Subcutaneous abdominal adipose tissue (tissue), 5 donors: ENCODE data around the gene NEK6.
A peak's percentile ranks its signal among the peaks of the same experiment; 100 is the strongest.

Experiments used
- H3K27ac ChIP-seq: one replicate; pipeline ENCODE4 v1.7.0; 2013; ENCODE audit warnings: low read depth, mild to moderate bottlenecking, inconsistent platforms, low read length, moderate library complexity
- H3K27me3 ChIP-seq, 5 donors: one replicate each; pipeline ENCODE4 v1.7.0; 2013; ENCODE audit warnings: low read length in 5 of 5, inconsistent platforms in 1 of 5; ENCODE audit not compliant: control insufficient read depth in 5 of 5, insufficient read depth in 4 of 5
- H3K36me3 ChIP-seq, 5 donors: one replicate each; pipeline ENCODE4 v1.7.0; 2013; ENCODE audit warnings: low read length in 5 of 5; ENCODE audit not compliant: control insufficient read depth in 5 of 5, insufficient read depth in 5 of 5
- H3K4me1 ChIP-seq, 5 donors: one replicate each; pipeline ENCODE4 v1.7.0; 2013; ENCODE audit warnings: low read length in 5 of 5, mild to moderate bottlenecking in 3 of 5, moderate library complexity in 1 of 5; ENCODE audit not compliant: control insufficient read depth in 5 of 5, insufficient read depth in 5 of 5
- H3K4me3 ChIP-seq, 5 donors: one replicate each; pipeline ENCODE4 v1.7.0; 2013; ENCODE audit warnings: low read length in 5 of 5, low read depth in 1 of 5
- H3K9ac ChIP-seq, 5 donors: one replicate each; pipeline ENCODE4 v1.7.0; 2013; ENCODE audit warnings: low read length in 5 of 5, mild to moderate bottlenecking in 4 of 5, moderate library complexity in 3 of 5
- H3K9me3 ChIP-seq, 5 donors: one replicate each; pipeline ENCODE4 v1.7.0; 2013; ENCODE audit warnings: low read length in 5 of 5; ENCODE audit not compliant: control insufficient read depth in 5 of 5
- donor health status: healthy.
- donor health status: healthy.
- donor health status: healthy.
- donor health status: healthy.
- donor health status: healthy.

Gene NEK6

DNA sequence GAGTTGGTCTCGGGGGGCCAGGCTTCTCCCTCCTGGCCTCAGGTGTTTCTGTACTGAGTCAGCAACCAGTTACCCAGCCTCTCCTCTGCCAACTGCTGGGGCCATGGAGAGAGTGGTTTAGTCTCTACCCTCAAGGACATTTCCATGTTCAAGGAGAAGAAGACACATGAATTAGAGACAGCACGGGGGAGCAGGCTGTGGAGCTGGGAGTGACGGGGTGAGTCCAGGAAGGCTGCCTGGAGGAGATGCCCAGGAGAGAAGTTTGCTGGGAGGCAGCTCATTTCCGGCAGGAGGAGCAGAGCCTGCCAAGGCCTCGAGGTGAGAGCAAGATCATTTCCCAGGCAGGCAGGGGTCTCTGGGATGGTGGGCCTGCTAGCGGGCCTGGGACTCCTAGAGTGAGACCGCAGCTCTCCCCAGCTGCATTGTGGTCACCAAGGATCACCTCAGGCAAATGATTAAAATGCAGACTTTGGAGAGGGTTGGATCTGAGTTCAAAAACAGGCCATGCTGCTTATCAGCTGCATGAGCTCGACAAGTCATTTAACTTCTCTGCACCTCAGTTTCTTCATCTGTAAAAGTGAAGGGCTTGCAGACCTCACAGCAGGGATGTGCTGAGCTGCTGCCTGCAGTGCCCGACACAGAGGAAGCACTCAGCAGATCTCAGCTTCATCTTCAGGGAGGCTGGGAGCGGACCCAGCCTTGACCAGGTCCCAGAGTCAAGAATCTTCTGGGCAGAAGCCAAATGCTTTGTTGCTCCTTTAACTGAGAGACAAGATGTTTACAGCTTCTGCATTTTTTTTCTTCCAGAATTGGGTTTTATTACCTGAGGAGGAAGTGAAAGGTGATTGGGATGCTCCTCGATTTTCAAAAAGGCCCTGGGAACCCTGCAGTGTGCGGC lies 35.2 kb downstream of the NEK6 start:
- Histone ChIP-seq H3K4me1 (peaks cover 11 to 91% (median 78%) of the 10 kb centered on the region in 5 donors), H3K9me3 (no peaks in the 10 kb centered on the region), H3K27me3 (no peaks in the 10 kb centered on the region), H3K36me3 (peaks cover 0 to 21% (median 8%) of the 10 kb centered on the region in 5 donors), H3K9ac (no peak overlapping the region), H3K27ac (no peak overlapping the region), H3K4me3 (no peak overlapping the region)

GRCh38 chr9:124293718-124294506 lies 36.2 kb downstream of the NEK6 start:
- Histone ChIP-seq H3K4me3 (no peak overlapping the region), H3K27me3 (no peaks in the 10 kb centered on the region), H3K9me3 (no peaks in the 10 kb centered on the region), H3K27ac (no peak overlapping the region), H3K4me1 (peaks cover 11 to 96% (median 86%) of the 10 kb centered on the region in 5 donors), H3K9ac (no peak overlapping the region), H3K36me3 (peaks cover 0 to 21% (median 8%) of the 10 kb centered on the region in 5 donors)

DNA sequence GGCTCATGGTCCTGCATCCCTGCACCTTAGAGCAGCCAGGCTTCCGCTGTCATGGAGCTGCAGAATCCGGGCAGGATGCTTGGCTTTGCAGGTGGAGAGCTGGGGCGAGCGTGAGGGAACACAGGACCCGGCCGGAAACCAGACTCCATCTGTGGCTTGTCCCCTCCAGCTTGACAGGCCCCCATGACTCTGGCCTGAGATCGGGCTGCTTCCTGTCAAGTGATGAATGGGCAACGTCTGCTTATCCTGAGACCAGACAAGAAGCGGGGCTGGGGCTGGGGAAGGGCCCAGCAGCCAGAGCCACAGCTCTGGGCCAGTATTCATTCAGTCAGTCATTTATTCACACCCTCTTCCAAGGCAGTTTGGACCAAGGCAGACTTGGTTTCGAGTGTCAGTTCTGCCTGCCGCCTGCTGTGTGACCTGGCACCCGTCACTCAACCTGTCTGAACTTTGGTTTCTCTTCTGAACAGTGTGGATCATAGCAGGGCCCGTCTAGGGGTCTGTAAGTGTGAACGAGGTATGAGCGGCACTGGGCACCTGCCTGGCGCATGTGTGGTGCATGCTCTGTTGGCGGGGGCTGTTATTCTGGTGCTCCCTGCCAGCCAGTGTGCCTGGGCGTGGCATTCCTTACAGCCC lies 37.5 kb downstream of the NEK6 start:
- Histone ChIP-seq H3K27me3 (no peaks in the 10 kb centered on the region), H3K9ac (no peak overlapping the region), H3K4me1 (peaks cover 13 to 99% (median 86%) of the 10 kb centered on the region in 5 donors), H3K9me3 (no peaks in the 10 kb centered on the region), H3K4me3 (no peak overlapping the region), H3K27ac (no peak overlapping the region), H3K36me3 (peaks cover 0 to 15% (median 3%) of the 10 kb centered on the region in 5 donors)

- Histone ChIP-seq H3K4me1 (peaks cover 13 to 93% (median 78%) of the 10 kb centered on the region in 5 donors), H3K9me3 (no peaks in the 10 kb centered on the region), H3K27me3 (no peaks in the 10 kb centered on the region), H3K9ac (peak overlapping the region in 1 of 5 donors; percentile 0), H3K27ac (no peak overlapping the region), H3K4me3 (no peak overlapping the region), H3K36me3 (peaks cover 0 to 15% (median 3%) of the 10 kb centered on the region in 5 donors)
These were observed 38.3 kb downstream of the NEK6 start for GRCh38 chr9:124296094-124296493.

DNA sequence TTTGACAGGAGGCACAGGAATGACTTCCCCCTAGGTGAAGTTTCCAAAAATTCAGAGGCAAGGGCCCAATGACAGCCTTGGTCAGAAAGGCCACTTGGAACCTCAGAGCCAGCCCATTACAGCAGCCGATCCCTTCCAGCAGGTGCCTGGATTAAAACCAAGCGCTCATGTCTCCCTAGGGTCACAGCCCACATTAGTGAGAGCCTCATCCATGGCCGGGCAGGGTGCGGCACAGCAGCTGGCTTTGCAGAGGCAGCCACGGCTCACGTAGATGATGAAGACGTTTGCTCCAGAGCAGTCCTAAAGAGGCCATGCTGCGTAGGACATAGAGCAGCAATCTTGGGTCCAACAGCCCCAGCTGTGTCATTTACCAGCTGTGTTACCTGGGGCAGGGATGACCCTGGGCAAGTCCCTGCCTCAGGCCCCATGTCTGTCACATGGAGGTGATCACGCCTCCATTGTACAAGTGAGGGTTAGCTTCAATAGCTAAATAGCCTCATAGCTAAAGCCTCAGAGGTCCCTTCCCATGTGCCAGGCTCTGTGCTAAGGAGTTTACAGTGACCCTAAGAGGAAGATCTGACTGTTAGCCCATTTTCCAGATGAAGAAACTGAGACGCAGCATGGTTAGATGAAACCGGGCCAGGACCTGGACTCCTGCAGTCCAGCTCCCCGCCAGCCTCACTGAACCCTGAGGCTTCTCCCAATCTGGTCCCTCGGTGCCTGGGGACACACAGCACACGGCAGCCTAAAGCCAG lies 39.2 kb downstream of the NEK6 start:
- H3K27ac ChIP-seq: no peak overlapping the region
- no peak overlapping the region for H3K4me3 ChIP-seq
- H3K36me3 ChIP-seq: peaks cover 0 to 21% (median 7%) of the 10 kb centered on the region in 5 donors
- no peak overlapping the region for H3K9ac ChIP-seq
- H3K9me3 ChIP-seq: no peaks in the 10 kb centered on the region
- no peaks in the 10 kb centered on the region for H3K27me3 ChIP-seq
- H3K4me1 ChIP-seq: peaks cover 13 to 84% (median 69%) of the 10 kb centered on the region in 5 donors

DNA sequence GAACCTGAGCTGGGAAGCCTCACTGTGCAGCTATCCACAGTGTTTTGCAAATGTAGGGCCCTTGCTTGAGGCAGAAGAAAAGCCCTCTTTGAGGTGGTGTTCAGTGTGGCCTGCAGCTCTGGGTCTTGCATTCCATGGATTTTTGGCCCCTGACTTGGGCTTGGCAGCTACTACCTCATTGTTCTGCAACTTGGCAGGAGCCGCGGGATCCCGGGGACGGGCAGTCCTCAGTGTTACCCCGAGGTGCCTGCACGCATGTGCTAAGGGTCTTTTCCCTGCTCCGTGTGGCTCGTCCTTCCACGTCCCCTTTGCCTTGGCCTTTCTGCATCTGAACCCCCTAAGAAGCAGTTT lies 39.8 kb downstream of the NEK6 start:
- H3K9me3 ChIP-seq: no peaks in the 10 kb centered on the region
- no peak overlapping the region for H3K4me3 ChIP-seq
- H3K9ac ChIP-seq: no peak overlapping the region
- peaks cover 13 to 78% (median 63%) of the 10 kb centered on the region in 5 donors for H3K4me1 ChIP-seq
- no peaks in the 10 kb centered on the region for H3K27me3 ChIP-seq
- H3K27ac ChIP-seq: no peak overlapping the region
- H3K36me3 ChIP-seq: peaks cover 0 to 26% (median 12%) of the 10 kb centered on the region in 5 donors

DNA sequence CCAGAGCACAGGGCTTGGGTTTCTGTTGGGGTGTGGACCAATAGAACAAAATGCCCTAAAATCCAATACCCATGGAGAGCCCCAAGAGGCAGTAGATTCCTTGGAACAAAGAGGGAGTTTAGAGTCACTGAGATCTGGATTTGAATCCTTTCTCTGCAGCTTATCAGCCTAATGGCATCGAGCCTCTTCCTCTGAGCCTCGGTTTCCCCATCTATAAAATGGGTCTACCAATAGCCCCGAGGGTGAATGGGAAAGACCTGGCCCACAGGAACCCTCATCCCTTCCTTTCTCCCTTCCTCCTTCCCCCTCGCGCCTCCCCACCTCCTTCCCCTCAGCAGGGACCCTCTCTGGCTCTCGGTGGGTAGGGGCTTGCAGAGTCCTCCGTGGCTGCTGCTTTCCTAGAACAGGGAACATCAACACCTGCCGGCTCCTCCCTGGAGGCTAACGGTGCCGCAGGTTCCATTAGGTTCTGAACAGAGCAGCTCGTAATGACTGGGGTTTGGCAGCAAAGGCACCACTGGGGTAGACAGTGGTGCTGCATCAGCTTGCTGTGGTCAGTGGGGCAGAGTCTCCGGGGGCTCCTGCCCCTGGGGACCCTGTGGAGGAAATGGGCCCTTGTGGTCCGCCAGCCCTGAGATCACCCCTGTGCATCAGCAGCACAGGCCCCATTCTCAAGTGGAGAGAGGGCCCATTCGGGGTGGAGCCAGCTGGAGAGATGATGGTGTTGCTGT lies 40.3 kb downstream of the NEK6 start:
- peaks cover 0 to 27% (median 18%) of the 10 kb centered on the region in 5 donors for H3K36me3 ChIP-seq
- no peak overlapping the region for H3K9ac ChIP-seq
- no peak overlapping the region for H3K4me3 ChIP-seq
- H3K9me3 ChIP-seq: no peaks in the 10 kb centered on the region
- no peaks in the 10 kb centered on the region for H3K27me3 ChIP-seq
- H3K4me1 ChIP-seq: peaks cover 13 to 73% (median 58%) of the 10 kb centered on the region in 5 donors
- H3K27ac ChIP-seq: no peak overlapping the region

DNA sequence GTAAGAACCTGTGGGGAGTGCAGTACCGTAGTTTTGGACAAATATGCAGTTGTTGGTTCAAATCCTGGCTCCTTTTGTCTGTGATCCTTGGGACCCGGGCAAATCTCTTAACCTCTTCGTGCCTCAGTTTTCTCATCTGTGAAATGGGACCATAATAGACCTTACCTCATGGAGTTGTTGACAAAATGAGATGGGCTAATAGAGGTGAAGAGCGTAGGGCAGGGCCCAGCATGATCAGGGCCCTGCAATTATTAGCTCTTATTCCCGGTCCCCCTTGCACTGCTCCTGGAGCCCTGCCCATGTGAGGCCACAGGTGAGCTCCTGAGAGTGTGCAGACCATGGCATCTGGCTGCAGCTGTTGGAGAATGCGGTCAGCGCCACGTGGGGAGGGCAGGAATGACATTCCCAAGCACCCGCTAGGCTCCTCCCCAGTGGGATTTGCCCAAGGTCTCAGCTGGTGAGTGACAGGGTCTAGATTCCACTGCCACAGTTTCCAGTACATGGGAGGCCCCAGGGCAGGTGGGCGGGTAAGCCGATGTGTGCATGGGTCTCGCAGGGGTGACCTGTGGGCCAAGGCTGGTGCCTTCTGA lies 41.0 kb downstream of the NEK6 start:
- Histone ChIP-seq H3K4me3 (no peak overlapping the region), H3K27me3 (no peaks in the 10 kb centered on the region), H3K36me3 (peaks cover 0 to 33% (median 21%) of the 10 kb centered on the region in 5 donors), H3K4me1 (peaks cover 13 to 66% (median 51%) of the 10 kb centered on the region in 5 donors), H3K27ac (no peak overlapping the region), H3K9me3 (no peaks in the 10 kb centered on the region), H3K9ac (no peak overlapping the region)
